IMR-90 (cell line): ENCODE data around the gene ORM1. TPM values are rescaled to one million over a fixed set of nuclear protein-coding genes. Genes with fewer than 3 reads are reported as not detected.

Source experiments
- ATAC-seq: fragments of 200-7000 bp; cut with Tn5 transposase; 2 replicates; pipeline ENCODE4 v1.9.1; 2020; ENCODE audit warnings: low read depth, mild to moderate bottlenecking, moderate library complexity
- BruUV-seq: library from RNA; stranded (reverse); fragments of 400-500 nt; replicated peaks from 2 replicates; lab custom pipeline; 2021; lab: Mats Ljungman, UMichigan
- CTCF ChIA-PET: fragments of 300-600 bp; formaldehyde crosslinking; extraction: SDS; loops from one replicate; lab custom pipeline; 2021; ENCODE audit warnings: antibody characterized with exemption; lab: Yijun Ruan, JAX
- POLR2A ChIA-PET: fragments of 300-600 bp; sonication (Branson Sonifier 250); formaldehyde crosslinking; loops from one replicate; lab custom pipeline; 2022; ENCODE audit warnings: antibody characterized with exemption; ENCODE audit not compliant: unreplicated experiment; lab: Charles Lee
- DNase-seq: peaks from one replicate; pipeline ENCODE4 v3.0.0; 2013
- H2AFZ ChIP-seq: replicated peaks from 2 replicates; pipeline ENCODE3; 2013; ENCODE audit warnings: low read length, mild to moderate bottlenecking; ENCODE audit not compliant: poor library complexity
- H2AK5ac ChIP-seq: 2 replicates; pipeline ENCODE4 v1.6.1; 2013; ENCODE audit warnings: low read depth, low read length, inconsistent platforms
- H2AK9ac ChIP-seq: replicated peaks from 2 replicates; pipeline ENCODE3; 2013; ENCODE audit warnings: mild to moderate bottlenecking, low read depth, low read length, moderate library complexity; ENCODE audit not compliant: poor library complexity
- H2BK120ac ChIP-seq: 2 replicates; pipeline ENCODE4 v1.6.1; 2013; ENCODE audit warnings: low read depth, low read length, inconsistent platforms
- H2BK15ac ChIP-seq: 3 replicates; pipeline ENCODE4 v1.6.1; 2013; ENCODE audit warnings: low read depth, low read length, inconsistent platforms
- H2BK20ac ChIP-seq: 2 replicates; pipeline ENCODE4 v1.6.1; 2013; ENCODE audit warnings: low read depth, mild to moderate bottlenecking, inconsistent platforms, low read length, moderate library complexity
- H2BK5ac ChIP-seq: 2 replicates; pipeline ENCODE4 v1.6.1; 2013; ENCODE audit warnings: mild to moderate bottlenecking, low read depth, low read length, inconsistent platforms; ENCODE audit not compliant: poor library complexity, severe bottlenecking
- H3K14ac ChIP-seq: replicated peaks from 2 replicates; pipeline ENCODE4 v1.6.1; 2013; ENCODE audit warnings: low read depth, low read length, inconsistent platforms
- H3K18ac ChIP-seq: 2 replicates; pipeline ENCODE4 v1.6.1; 2013; ENCODE audit warnings: low read depth, low read length, control low read depth
- H3K23ac ChIP-seq: 2 replicates; pipeline ENCODE4 v1.6.1; 2013; ENCODE audit warnings: low read depth, low read length, inconsistent platforms
- H3K27ac ChIP-seq: 2 replicates; pipeline ENCODE4 v1.5.1; 2013; ENCODE audit warnings: mild to moderate bottlenecking, control low read depth, low read length; ENCODE audit not compliant: insufficient read depth
- H3K27me3 ChIP-seq: 2 replicates; pipeline ENCODE4 v1.6.1; 2013; ENCODE audit warnings: low read length; ENCODE audit not compliant: control insufficient read depth, insufficient read depth
- H3K36me3 ChIP-seq: 2 replicates; pipeline ENCODE4 v1.6.1; 2013; ENCODE audit warnings: low read length, mixed read lengths; ENCODE audit not compliant: control insufficient read depth, insufficient read depth
- H3K4ac ChIP-seq: 2 replicates; pipeline ENCODE4 v1.6.1; 2013; ENCODE audit warnings: low read depth, low read length, inconsistent platforms
- H3K4me1 ChIP-seq: 2 replicates; pipeline ENCODE4 v1.6.1; 2013; ENCODE audit warnings: low read length, mixed read lengths; ENCODE audit not compliant: control insufficient read depth, insufficient read depth
- H3K4me2 ChIP-seq: 2 replicates; pipeline ENCODE4 v1.6.1; 2013; ENCODE audit warnings: low read depth, mild to moderate bottlenecking, control low read depth, low read length, moderate library complexity
- H3K4me3 ChIP-seq: 2 replicates; pipeline ENCODE4 v1.5.1; 2013; ENCODE audit warnings: low read depth, mild to moderate bottlenecking, control low read depth, low read length, moderate library complexity; ENCODE audit not compliant: insufficient read depth
- H3K56ac ChIP-seq: 2 replicates; pipeline ENCODE4 v1.6.1; 2013; ENCODE audit warnings: low read length, inconsistent platforms; ENCODE audit not compliant: insufficient read depth; ENCODE audit errors: extremely low read depth
- H3K79me1 ChIP-seq, 2 experiments: 2 replicates each; pipeline ENCODE4 v1.6.1; 2013; ENCODE audit warnings: low read length in 2 of 2, inconsistent platforms in 1 of 2, low read depth in 1 of 2
- H3K9ac ChIP-seq: 2 replicates; pipeline ENCODE4 v1.6.1; 2013; ENCODE audit warnings: low read depth, low read length, control low read depth
- H3K9me1 ChIP-seq: 2 replicates; pipeline ENCODE4 v1.6.1; 2013; ENCODE audit warnings: low read length, inconsistent platforms; ENCODE audit not compliant: insufficient read depth
- H3K9me3 ChIP-seq: 2 replicates; pipeline ENCODE4 v1.6.1; 2013; ENCODE audit warnings: low read length; ENCODE audit not compliant: control insufficient read depth, insufficient read depth
- H4K20me1 ChIP-seq: 2 replicates; pipeline ENCODE4 v1.6.1; 2013; ENCODE audit warnings: low read length, inconsistent platforms; ENCODE audit not compliant: insufficient read depth
- H4K5ac ChIP-seq: 2 replicates; pipeline ENCODE4 v1.6.1; 2013; ENCODE audit warnings: mild to moderate bottlenecking, low read depth, low read length, control low read depth
- H4K8ac ChIP-seq, 2 experiments: 2 replicates each; pipeline ENCODE4 v1.6.1; 2013; ENCODE audit warnings: low read depth in 2 of 2, low read length in 2 of 2, control low read depth in 1 of 2, inconsistent platforms in 1 of 2
- H4K91ac ChIP-seq: 2 replicates; pipeline ENCODE4 v1.6.1; 2013; ENCODE audit warnings: low read depth, low read length, inconsistent platforms; ENCODE audit not compliant: insufficient read depth
- BHLHE40 ChIP-seq: fragments of 150-350 bp; IDR thresholded peaks from 2 replicates; pipeline ENCODE4 v1.6.1; 2016; ENCODE audit warnings: mild to moderate bottlenecking, low read depth, low read length
- CEBPB ChIP-seq: IDR thresholded peaks from 2 replicates; pipeline ENCODE4 v1.6.1; 2012; ENCODE audit warnings: low read depth, low read length, improper control_type of control experiment
- CHD1 ChIP-seq: IDR thresholded peaks from 2 replicates; pipeline ENCODE4 v1.6.1; 2012; ENCODE audit warnings: low read depth, low read length, improper control_type of control experiment
- ELK1 ChIP-seq: fragments of 150-350 bp; IDR thresholded peaks from 2 replicates; pipeline ENCODE4 v1.6.1; 2016; ENCODE audit warnings: low read depth, mild to moderate bottlenecking, low read length, moderate library complexity, borderline replicate concordance
- MAFK ChIP-seq: IDR thresholded peaks from 2 replicates; pipeline ENCODE4 v1.6.1; 2012; ENCODE audit warnings: low read depth, low read length, improper control_type of control experiment
- MAZ ChIP-seq: IDR thresholded peaks from 2 replicates; pipeline ENCODE4 v1.6.1; 2012; ENCODE audit warnings: low read depth, mild to moderate bottlenecking, low read length, improper control_type of control experiment, moderate library complexity, borderline replicate concordance
- NFE2L2 ChIP-seq: fragments of 150-350 bp; IDR thresholded peaks from 2 replicates; pipeline ENCODE4 v1.6.1; 2016; ENCODE audit warnings: low read depth, mild to moderate bottlenecking, low read length
- POLR2A ChIP-seq: IDR thresholded peaks from 2 replicates; pipeline ENCODE4 v1.6.1; 2012; ENCODE audit warnings: mild to moderate bottlenecking, low read depth, low read length
- RAD21 ChIP-seq: IDR thresholded peaks from 2 replicates; pipeline ENCODE4 v1.6.1; 2012; ENCODE audit warnings: low read length, improper control_type of control experiment
- RCOR1 ChIP-seq: IDR thresholded peaks from 2 replicates; pipeline ENCODE4 v1.6.1; 2012; ENCODE audit warnings: mild to moderate bottlenecking, low read length, improper control_type of control experiment; ENCODE audit not compliant: insufficient replicate concordance
- RFX5 ChIP-seq: IDR thresholded peaks from 2 replicates; pipeline ENCODE4 v1.8.0; 2012; ENCODE audit warnings: low read depth, mild to moderate bottlenecking, low read length, moderate library complexity
- SMC3 ChIP-seq: fragments of 150-350 bp; IDR thresholded peaks from 2 replicates; pipeline ENCODE4 v1.6.1; 2016; ENCODE audit warnings: low read depth, mild to moderate bottlenecking, antibody characterized with exemption, low read length, moderate library complexity
- USF2 ChIP-seq: fragments of 150-350 bp; IDR thresholded peaks from 2 replicates; pipeline ENCODE4 v1.6.1; 2017; ENCODE audit warnings: mild to moderate bottlenecking, antibody characterized with exemption, low read length, low read depth
- WGBS, 2 experiments: methylation state at CpG; one replicate each; pipeline versions ENCODE4 v1.1.5 to v1.1.7; 2013; ENCODE audit warnings: missing lambda C conversion rate in 2 of 2; ENCODE audit not compliant: insufficient read length in 1 of 2; ENCODE audit errors: extremely low coverage in 2 of 2; 5-methylcytosine and 5-hydroxymethylcytosine counted together
- dilution Hi-C: fragments of 300-500 bp; cut with HindIII; formaldehyde crosslinking; loops from one replicate; pipeline ENCODE4 v1.14.3; 2018; ENCODE audit warnings: low sequenced_read_pairs; ENCODE audit not compliant: unreplicated experiment
- in situ Hi-C: fragments of 300-500 bp; cut with MboI; formaldehyde crosslinking; loops from 3 replicates; pipeline ENCODE4 v1.14.3; 2019; ENCODE audit warnings: low sequenced_read_pairs, inconsistent platforms, mixed read lengths
- intact Hi-C: fragments of 100-400 bp; cut with micrococcal nuclease; formaldehyde crosslinking; loops from 2 replicates; pipeline ENCODE4 v1.10.0; 2022
- polyA plus RNA-seq, 3 experiments: library from polyadenylated mRNA; depleted of rRNA; stranded (reverse); fragments of >200 nt; gene quantifications; 2 replicates each; pipeline ENCODE4 v1.2.3, GENCODE V29; 2012; ENCODE audit warnings: low replicate concordance in 1 of 3
- total RNA-seq: library from RNA; depleted of rRNA; stranded (reverse); fragments of >200 nt; gene quantifications from 2 replicates; pipeline ENCODE4 v1.2.3, GENCODE V29; 2012
- TF ChIP-seq, protein P1 (sequence below): conservative IDR thresholded peaks from 2 replicates; pipeline ENCODE4 v1.5.1; 2012; ENCODE audit warnings: mild to moderate bottlenecking, low read depth, low read length, improper control_type of control experiment

The ORM1 gene
- total and polyA plus RNA-seq, 2 of the 4 experiments (the other 2 are of a cell fraction): 0.18 TPM; not detected in 1

DNA sequence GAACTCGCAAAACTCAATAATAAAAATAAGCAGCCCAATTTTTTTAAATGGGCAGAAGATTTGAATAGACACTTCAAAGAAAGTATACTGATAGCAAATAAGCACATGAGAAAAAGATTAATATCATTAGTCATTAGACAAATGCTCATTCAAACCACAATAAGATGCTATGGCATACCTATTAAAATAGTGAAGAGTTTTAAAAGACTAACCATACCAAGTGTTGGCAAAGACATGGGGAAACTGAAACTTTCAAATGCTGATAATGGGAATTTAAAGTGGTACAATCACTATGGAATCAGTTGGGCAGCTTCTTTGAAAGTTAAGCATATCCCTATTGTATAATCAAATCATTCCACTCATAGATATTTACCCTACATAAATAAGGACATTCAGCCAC, 26.6 kb upstream of the ORM1 start:
- H4K8ac ChIP-seq: no peak overlapping the region
- DNase-seq: no peak
- in situ Hi-C loops: no loop called here
- intact Hi-C loops: loop anchor here (10.0 kb wide), 1 partner anchor 612 kb away; no protein-coding TSS in a partner anchor
- no peak overlapping the region for H2BK20ac ChIP-seq
- peaks cover 20% of the 10 kb centered on the region for H3K36me3 ChIP-seq
- no peak overlapping the region for H3K9ac ChIP-seq
- H2BK120ac ChIP-seq: no peak overlapping the region
- H3K4me3 ChIP-seq: no peak overlapping the region
- H3K14ac ChIP-seq: no peak overlapping the region
- no peak overlapping the region for H2AFZ ChIP-seq
- no peak overlapping the region for H3K56ac ChIP-seq
- H3K27me3 ChIP-seq: no peaks in the 10 kb centered on the region
- H2BK5ac ChIP-seq: no peak overlapping the region
- no peak overlapping the region for H3K18ac ChIP-seq
- no TSS peak for BruUV-seq
- H2AK5ac ChIP-seq: no peak overlapping the region
- no peaks in the 10 kb centered on the region for H3K9me3 ChIP-seq
- no peak overlapping the region for H4K91ac ChIP-seq
- no peak overlapping the region for H4K5ac ChIP-seq
- H4K20me1 ChIP-seq: no peaks in the 10 kb centered on the region
- no peaks in the 10 kb centered on the region for H3K9me1 ChIP-seq
- H2AK9ac ChIP-seq: no peak overlapping the region
- H3K4me1 ChIP-seq: no peaks in the 10 kb centered on the region
- no peak overlapping the region for H3K27ac ChIP-seq
- H3K4me2 ChIP-seq: no peak overlapping the region
- CTCF ChIA-PET: no interaction called here
- no peak overlapping the region for H3K23ac ChIP-seq
- H2BK15ac ChIP-seq: no peak overlapping the region
- TF ChIP-seq, protein P1, sequence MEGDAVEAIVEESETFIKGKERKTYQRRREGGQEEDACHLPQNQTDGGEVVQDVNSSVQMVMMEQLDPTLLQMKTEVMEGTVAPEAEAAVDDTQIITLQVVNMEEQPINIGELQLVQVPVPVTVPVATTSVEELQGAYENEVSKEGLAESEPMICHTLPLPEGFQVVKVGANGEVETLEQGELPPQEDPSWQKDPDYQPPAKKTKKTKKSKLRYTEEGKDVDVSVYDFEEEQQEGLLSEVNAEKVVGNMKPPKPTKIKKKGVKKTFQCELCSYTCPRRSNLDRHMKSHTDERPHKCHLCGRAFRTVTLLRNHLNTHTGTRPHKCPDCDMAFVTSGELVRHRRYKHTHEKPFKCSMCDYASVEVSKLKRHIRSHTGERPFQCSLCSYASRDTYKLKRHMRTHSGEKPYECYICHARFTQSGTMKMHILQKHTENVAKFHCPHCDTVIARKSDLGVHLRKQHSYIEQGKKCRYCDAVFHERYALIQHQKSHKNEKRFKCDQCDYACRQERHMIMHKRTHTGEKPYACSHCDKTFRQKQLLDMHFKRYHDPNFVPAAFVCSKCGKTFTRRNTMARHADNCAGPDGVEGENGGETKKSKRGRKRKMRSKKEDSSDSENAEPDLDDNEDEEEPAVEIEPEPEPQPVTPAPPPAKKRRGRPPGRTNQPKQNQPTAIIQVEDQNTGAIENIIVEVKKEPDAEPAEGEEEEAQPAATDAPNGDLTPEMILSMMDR: no peak
- TF ChIP-seq RCOR1 (no peak), CEBPB (no peak), ELK1 (no peak), USF2 (no peak), MAZ (no peak), SMC3 (no peak), RAD21 (no peak), RFX5 (no peak), NFE2L2 (no peak), POLR2A (no peak), MAFK (no peak), BHLHE40 (no peak), CHD1 (no peak)
- POLR2A ChIA-PET: no interaction called here
- WGBS, 2 experiments: no CpG with 5 or more reads among the region's 1 CpG
- H3K4ac ChIP-seq: no peak overlapping the region
- ATAC-seq: no peak
- dilution Hi-C loops: no loop called here
- H3K79me1 ChIP-seq: no peaks in the 10 kb centered on the region
